ENCODE data around the gene TFDP2.

TFDP2 gene

DNA sequence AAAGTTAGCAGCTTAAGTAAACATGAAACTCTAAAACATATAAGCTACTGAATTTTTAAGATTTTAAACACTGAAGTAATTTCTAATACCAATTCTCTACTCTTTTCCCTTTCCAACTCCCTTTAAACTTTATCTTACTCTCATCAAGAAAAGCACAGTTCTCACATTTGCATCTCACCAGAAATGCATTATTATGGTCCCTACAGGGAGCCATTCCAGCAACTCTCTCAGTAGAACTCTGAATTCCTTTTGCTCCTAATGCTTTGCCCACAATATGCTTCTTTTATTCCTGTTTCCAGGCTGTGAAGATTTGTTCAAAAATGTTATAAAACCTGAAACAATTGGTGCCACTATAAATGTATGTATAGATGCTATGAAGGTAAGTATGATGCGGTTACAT is 83.4 kb downstream of the TFDP2 start:
- DNase-seq = no peak

DNA sequence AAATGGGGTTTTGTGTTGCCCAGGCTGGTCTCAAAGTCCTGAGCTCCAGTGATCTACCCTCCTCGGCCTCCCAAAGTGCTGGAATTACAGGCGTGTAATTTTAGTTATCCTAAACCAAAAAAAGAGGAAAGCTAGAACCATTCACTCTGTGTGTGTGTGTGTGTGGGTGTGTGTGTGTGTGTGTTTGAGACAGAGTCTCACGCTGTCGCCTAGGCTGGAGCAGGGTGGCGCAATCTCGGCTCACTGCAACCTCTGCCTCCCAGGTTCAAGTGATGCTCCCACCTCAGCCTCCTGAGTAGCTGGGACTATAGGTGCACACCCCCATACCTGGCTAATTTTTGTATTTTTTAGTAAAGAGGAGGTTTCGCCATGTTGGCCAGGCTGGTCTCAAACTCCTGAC is 84.0 kb downstream of the TFDP2 start:
- DNase-seq = no peak

DNA sequence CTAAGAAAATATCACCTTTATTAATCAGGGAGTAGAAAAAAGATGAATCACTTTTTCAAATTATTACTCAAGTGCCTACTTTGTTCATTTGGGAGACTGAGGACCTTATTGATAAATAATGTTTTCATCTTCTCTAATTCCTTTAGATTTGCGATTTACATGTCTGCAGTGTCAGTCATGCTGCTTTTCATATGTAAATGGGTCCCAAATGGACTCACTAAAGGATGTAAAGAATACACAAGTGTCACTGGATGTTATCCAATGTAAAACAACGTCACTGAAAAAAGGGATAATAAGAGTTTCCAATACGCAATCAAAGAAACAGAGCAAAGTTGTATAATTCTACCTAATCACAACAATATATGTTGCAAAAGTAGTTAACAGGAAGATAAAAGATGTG is 84.9 kb downstream of the TFDP2 start:
- DNase-seq = no peak

GRCh38 chr3:142057331-142057725 is 92.0 kb downstream of the TFDP2 start:
- no peak for DNase-seq

DNA sequence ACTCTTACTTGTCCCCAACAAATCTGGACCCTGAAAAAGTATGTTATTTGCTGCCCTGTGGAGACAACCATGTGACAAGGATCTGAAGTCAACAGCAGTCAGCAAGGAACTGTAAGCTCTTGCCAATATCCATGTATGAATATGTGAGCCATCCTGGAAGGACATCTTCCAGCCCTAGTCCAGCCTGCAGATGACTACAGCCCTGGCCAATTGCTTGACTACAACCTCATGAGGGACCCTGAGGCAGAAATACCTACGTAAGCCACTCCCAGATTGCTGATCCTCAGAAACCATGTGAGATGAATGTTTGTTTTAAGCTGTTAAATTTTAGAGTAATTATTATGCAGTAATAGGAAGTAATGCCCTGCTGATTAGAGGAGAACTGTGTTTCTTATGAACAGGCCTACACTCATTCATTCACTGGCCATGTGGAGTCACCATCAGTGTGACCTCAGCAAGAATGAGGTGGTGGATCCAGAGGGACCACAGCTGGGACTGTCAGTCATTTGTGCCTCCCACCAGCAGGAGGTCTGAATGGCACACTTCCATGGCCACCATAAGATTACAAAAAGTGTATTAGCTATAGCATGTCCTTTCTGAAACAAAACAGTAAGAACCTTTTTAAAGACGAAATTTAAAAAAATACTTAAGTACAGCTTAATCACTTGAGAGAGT is 92.6 kb downstream of the TFDP2 start:
- DNase-seq = no peak

GRCh38 chr3:142053835-142054234 is 95.5 kb downstream of the TFDP2 start:
- no peak for DNase-seq

GRCh38 chr3:142053244-142053643 is 96.1 kb downstream of the TFDP2 start:
- DNase-seq = no peak

GRCh38 chr3:142051351-142051750 is 98.0 kb downstream of the TFDP2 start:
- DNase-seq = no peak

- DNase-seq = no peak
Measured at GRCh38 chr3:142047021-142047369, 102.3 kb downstream of the TFDP2 start.

- no peak for DNase-seq
Measured at GRCh38 chr3:142046320-142047020, 102.9 kb downstream of the TFDP2 start.

DNA sequence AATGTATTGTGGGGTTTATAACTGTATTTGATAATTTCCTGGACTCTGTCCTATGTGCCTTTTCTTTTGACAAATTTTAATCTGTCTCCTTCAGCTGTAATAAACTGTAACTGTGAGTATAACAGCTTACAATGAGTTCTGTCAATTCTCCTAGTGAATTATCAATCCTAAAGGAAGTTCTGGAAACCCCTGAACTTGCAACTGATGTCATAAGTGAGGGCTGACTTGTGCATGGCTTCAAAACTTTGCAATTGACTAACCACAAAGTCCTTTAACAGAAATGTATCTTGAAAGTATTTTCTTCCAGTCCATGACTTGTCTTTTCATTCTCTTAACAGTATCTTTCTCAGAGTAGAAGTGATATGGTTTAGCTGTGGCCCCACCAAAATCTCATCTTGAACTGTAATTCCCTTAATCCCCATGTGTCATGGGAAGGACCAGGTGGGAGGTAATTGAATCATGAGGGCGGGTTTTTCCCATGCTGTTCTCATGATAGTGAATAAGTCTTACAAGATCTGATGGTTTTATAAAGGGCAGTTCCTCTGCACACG is 108.3 kb downstream of the TFDP2 start:
- no peak for DNase-seq

DNA sequence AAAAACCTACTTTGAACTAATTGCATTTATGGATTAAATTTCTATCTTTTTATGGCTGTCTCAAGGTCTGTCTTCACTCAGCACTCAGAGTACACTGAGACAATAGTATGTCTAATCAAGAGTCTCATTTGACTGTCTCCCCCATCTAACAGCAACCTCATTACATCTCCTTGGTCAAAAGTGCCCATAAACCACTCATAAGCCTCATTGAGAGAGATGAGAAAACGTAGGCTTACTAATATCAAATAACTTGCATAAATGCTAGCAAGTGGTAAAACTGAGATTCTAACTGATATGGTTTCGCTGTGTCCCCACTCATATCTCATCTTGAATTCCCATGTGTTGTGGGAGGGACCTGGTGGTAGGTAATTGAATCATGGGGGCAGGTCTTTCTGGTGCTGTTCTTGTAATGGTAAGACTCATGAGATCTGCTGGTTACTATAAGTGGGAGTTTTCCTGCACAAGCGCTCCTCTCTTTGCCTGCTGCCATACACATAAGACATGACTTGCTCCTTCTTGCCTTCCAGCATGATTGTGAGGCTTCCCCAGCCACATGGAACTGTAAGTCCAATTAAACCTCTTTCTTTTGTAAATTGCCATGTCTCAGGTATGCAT is 113.9 kb downstream of the TFDP2 start:
- no peak for DNase-seq

GRCh38 chr3:142033292-142033691 is 116.1 kb downstream of the TFDP2 start:
- DNase-seq = no peak

- DNase-seq = no peak
Measured at GRCh38 chr3:142031575-142031974, 117.8 kb downstream of the TFDP2 start.

DNA sequence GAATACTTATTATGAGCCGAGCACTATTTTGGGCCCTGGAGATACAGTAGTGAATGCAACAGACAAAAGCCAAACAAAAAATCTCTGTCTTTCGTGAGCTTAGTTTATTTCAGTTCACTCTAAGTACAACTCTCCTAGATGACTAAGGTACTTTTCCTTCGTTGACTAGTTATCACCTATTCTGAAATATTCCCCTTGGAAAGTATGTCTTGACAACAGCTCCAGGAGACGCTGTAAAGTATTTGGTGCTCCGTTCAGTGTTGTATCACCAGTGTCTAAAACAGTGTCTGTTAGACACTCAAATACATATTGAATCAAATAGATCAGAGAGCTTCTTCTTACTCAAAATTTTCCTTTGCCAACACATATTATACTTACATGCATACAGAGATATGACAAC is 119.6 kb downstream of the TFDP2 start:
- DNase-seq = no peak

DNA sequence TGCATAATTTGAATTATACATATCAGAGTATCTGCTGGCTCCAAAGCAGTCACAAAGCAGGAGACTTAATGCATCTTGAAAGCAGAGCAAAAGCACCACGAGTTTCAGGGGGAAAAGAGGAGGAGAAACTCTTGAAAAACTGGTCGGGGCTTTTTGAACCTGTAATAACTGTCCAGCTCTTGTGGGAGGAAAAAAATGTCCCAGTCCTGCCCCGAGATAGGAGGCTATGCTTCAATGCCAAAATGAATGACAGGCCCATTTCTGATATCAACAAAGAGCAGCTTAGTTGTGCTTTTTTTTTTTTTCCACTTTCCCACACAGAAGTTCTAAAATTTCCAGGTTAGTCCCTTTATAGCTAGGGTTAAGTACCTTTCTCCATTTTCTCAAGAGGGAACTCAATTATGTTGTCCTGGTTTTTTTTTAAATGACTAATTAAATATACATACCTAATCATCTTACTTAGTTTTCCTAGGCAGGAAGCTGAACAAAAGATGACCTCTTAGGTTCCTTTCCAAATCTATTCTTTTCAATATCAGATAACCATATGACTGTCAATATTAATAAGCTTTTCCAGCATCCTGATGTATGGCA is 120.2 kb downstream of the TFDP2 start:
- DNase-seq = no peak

DNA sequence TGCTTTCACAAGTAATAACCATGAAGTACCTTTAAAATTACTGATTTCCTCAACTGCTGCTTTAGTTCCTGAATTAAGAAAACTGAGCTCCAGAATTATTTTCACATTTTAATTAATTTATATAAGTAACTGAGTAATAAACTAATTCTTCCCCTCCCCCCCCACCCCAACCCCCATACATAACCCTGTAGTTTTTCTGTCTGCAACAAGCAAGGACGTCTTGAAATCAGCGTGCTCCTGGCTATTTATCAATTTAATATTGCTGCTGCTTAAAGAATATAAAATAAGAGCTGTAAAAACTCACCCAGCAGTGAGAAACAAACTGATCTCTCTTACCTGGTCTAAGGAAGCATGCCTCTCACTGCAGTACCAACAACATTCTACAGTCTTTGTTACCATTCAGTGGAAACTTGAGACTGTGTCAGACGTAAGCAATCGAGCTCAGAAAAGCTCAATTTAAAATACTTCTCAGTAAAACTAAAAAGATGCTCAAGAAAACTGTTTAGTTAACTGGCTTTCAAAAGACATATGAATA is 121.0 kb downstream of the TFDP2 start:
- DNase-seq = peak; percentile 56

DNA sequence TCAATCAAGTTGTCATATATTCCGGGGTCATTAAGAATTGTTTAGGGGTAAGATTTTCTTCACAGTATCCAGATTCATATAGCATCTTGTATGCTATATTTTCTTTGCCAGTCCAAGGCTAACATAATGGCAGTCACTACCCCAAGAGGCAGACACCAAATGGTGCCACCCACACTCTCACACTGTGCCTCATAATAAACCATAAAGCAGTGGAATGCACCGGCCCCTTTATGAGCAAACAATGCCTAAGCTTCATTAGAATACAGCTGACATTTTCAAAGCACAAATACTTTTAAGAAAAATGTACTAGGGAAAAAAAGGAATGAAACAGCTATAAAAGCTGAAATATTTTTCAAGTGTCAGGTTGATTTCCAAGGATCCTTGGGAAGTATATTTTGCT is 121.6 kb downstream of the TFDP2 start:
- DNase-seq = peak; percentile 15

- DNase-seq = no peak
Measured at GRCh38 chr3:142027300-142027699, 122.0 kb downstream of the TFDP2 start.

DNA sequence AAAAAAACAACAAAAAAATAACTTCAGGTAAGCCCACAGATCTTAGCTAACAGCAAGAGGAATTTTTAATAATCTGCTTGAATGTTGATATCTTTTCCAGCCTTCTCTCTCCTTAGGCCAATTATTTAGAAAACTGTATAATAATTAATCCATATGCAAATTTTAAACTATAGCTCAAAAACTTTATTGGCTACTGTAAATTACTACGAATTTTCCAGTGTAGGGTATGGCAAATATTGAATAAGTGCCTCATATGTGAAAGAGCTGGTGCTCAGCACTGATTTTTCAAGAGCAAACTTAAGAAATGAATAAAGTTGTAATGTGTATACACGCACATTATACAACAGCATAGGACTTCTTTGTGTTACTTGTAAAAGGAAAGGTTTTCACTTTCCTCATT is 123.0 kb downstream of the TFDP2 start:
- DNase-seq = no peak

DNA sequence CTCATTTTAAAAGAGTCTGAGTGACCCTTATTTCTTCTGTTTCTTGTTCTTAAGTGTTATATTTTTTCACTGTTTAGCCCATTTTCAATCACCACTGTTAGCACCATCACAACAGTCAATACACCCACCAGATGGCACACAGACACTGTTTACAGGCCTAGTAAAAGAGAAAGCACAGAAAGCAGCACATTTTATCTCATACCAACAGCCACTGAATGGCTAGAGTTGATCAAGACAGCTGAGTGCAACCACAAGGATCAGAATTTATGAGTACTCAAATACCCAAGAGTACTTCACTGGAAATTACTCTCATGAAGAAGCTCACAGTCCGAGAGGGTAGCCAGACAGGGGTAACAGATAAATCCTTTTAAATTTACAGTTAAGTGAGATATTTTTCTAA is 127.0 kb downstream of the TFDP2 start:
- peak; percentile 7 for DNase-seq

GRCh38 chr3:142021127-142021526 is 128.2 kb downstream of the TFDP2 start:
- DNase-seq = no peak

GRCh38 chr3:142019794-142020320 is 129.5 kb downstream of the TFDP2 start:
- DNase-seq = no peak
